Vagina (tissue), 2 donors: ENCODE results near the gene NEK8. TPM values are rescaled to one million over a fixed set of nuclear protein-coding genes. Genes with fewer than 3 reads are reported as not detected.
A peak's percentile ranks its signal among the peaks of the same experiment; 100 is the strongest.

Experiments used
- DNase-seq, 2 donors: peaks; one replicate each; pipeline ENCODE4 v3.0.0-alpha.2; 2017; ENCODE audit errors: extremely low spot score in 2 of 2
- H3K27ac ChIP-seq: fragments of 200-600 bp; sonication (generic); one replicate; pipeline ENCODE4 v1.5.1; 2019
- H3K27me3 ChIP-seq: fragments of 200-600 bp; sonication (generic); one replicate; pipeline ENCODE4 v1.5.1; 2019
- H3K36me3 ChIP-seq, 2 donors: fragments of 200-600 bp; sonication (generic); one replicate each; pipeline ENCODE4 v1.5.1; 2017 to 2019
- H3K4me1 ChIP-seq: fragments of 200-600 bp; sonication (generic); one replicate; pipeline ENCODE4 v1.5.1; 2019
- H3K4me3 ChIP-seq, 2 donors: fragments of 200-600 bp; sonication (generic); 1 replicate in 1 of 2; 2 replicates in 1 of 2; pipeline ENCODE4 v1.5.1; 2016 to 2019
- H3K9me3 ChIP-seq: fragments of 200-600 bp; sonication (generic); one replicate; pipeline ENCODE4 v1.5.1; 2019
- POLR2A ChIP-seq, 2 donors: fragments of 450-650 bp; IDR thresholded peaks; one replicate each; pipeline ENCODE4 v1.6.1; 2017; ENCODE audit warnings: antibody characterized with exemption in 2 of 2, mild to moderate bottlenecking in 2 of 2, moderate library complexity in 2 of 2
- POLR2AphosphoS5 ChIP-seq, 2 donors: sonication (generic); formaldehyde crosslinking; IDR thresholded peaks; one replicate each; pipeline ENCODE4 v1.9.0; 2017; ENCODE audit warnings: antibody characterized with exemption in 2 of 2, mild to moderate bottlenecking in 2 of 2, low read depth in 1 of 2; ENCODE audit not compliant: insufficient read depth in 1 of 2
- intact Hi-C: fragments of 100-400 bp; cut with DNase I; formaldehyde crosslinking; loops from one replicate; pipeline ENCODE4 v1.15.1; 2023
- total RNA-seq: library from RNA; depleted of rRNA; stranded (reverse); fragments of >200 nt; gene quantifications from one replicate; pipeline ENCODE4 v1.2.3, GENCODE V29; 2016
- TF ChIP-seq, protein P1 (sequence below), 3 experiments: fragments of 450-650 bp in 2 of 3; fragments of 200-600 bp in 1 of 3; sonication (generic) in 1 of 3; IDR thresholded peaks; one replicate each; pipeline ENCODE4 v1.5.1; 2017 to 2019; ENCODE audit warnings: antibody characterized with exemption in 3 of 3, mild to moderate bottlenecking in 2 of 3, moderate library complexity in 2 of 3

NEK8 gene
- total RNA-seq, 1 donor from 2014 or later: 0.98 TPM

DNA sequence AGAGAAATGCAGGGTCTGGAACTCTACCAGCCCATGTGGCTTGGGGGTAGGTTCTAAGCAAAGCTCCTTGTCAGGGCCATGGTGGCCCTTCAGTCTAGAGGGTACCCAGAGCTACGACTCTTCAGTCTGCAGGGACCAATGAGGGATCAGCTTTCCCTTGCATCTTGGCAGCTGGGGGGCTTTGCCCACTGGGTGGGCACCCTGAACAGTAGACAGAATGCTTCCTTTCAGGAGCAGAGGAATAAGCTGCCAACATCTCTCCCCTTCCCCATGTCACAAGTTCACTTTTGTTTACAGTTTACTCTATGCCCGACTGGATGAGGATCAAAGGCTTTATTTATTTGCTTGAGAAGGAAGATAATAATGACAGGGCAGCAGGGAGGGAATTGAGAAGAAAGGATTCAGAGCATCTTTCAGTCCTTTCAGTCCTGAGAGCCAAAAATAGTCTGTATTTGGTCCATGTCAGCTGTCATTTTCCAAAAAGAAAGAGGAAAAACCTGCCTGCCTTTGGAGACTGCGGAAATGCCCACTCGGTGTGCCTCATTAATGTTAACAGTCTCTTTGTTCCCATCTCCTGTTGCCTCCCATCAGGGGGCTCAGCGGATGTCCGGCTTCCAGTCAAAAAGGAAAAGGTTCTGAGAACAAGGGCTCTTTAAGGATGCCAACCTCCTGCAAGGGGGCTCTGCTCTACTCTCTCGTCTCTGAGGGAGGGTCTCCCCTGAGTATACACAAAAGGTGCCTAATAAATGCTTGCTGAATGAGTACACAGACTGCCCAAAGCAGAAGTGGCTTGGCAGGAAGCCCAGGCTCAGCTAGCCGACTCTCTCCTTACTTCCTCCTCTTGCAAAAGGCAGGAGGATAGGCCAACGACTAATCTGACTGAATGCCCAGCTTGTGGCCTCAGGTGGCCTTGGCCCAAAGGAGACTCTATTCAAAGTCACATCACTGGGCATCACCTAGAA lies 32.3 kb downstream of the NEK8 start:
- no peaks in the 10 kb centered on the region for H3K4me1 ChIP-seq
- peaks cover 0 to 20% of the 10 kb centered on the region in 2 donors for H3K36me3 ChIP-seq
- no peaks in the 10 kb centered on the region for H3K9me3 ChIP-seq
- intact Hi-C loops: loop anchor here (5.0 kb wide), 1 partner anchor 136 kb away; the partner anchor contains the start of gene FLOT2
- no peak for DNase-seq
- TF ChIP-seq, protein P1, sequence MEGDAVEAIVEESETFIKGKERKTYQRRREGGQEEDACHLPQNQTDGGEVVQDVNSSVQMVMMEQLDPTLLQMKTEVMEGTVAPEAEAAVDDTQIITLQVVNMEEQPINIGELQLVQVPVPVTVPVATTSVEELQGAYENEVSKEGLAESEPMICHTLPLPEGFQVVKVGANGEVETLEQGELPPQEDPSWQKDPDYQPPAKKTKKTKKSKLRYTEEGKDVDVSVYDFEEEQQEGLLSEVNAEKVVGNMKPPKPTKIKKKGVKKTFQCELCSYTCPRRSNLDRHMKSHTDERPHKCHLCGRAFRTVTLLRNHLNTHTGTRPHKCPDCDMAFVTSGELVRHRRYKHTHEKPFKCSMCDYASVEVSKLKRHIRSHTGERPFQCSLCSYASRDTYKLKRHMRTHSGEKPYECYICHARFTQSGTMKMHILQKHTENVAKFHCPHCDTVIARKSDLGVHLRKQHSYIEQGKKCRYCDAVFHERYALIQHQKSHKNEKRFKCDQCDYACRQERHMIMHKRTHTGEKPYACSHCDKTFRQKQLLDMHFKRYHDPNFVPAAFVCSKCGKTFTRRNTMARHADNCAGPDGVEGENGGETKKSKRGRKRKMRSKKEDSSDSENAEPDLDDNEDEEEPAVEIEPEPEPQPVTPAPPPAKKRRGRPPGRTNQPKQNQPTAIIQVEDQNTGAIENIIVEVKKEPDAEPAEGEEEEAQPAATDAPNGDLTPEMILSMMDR (IDR thresholded peaks at IDR 0.05): no peak
- TF ChIP-seq POLR2AphosphoS5 (IDR thresholded peaks at IDR 0.05; ENCODE audit: insufficient read depth in 1 of 2, low read depth in 1 of 2): no peak
- TF ChIP-seq POLR2A (IDR thresholded peaks at IDR 0.05): no peak
- no peak overlapping the region for H3K4me3 ChIP-seq
- H3K27ac ChIP-seq: no peak overlapping the region
- H3K27me3 ChIP-seq: no peaks in the 10 kb centered on the region

GRCh38 chr17:28763137-28763799 lies 34.7 kb downstream of the NEK8 start:
- DNase-seq: no peak
- no peaks in the 10 kb centered on the region for H3K4me1 ChIP-seq
- no peak for TF ChIP-seq POLR2A (IDR thresholded peaks at IDR 0.05)
- TF ChIP-seq, protein P1 (IDR thresholded peaks at IDR 0.05): no peak
- TF ChIP-seq POLR2AphosphoS5 (IDR thresholded peaks at IDR 0.05; ENCODE audit: insufficient read depth in 1 of 2, low read depth in 1 of 2): no peak
- intact Hi-C loops: loop anchor here (5.0 kb wide), 1 partner anchor 134 kb away; the partner anchor contains the start of gene FLOT2
- no peaks in the 10 kb centered on the region for H3K9me3 ChIP-seq
- no peak overlapping the region for H3K4me3 ChIP-seq
- H3K36me3 ChIP-seq: peaks cover 0 to 27% of the 10 kb centered on the region in 2 donors
- H3K27me3 ChIP-seq: no peaks in the 10 kb centered on the region
- H3K27ac ChIP-seq: no peak overlapping the region

- intact Hi-C loops: loop anchor here (5.0 kb wide), 1 partner anchor 133 kb away; the partner anchor contains the start of gene FLOT2
- Histone ChIP-seq H3K36me3 (peaks cover 0 to 21% of the 10 kb centered on the region in 2 donors), H3K4me1 (no peaks in the 10 kb centered on the region), H3K9me3 (no peaks in the 10 kb centered on the region), H3K27me3 (no peaks in the 10 kb centered on the region), H3K4me3 (no peak overlapping the region), H3K27ac (no peak overlapping the region)
- TF ChIP-seq, protein P1 (IDR thresholded peaks at IDR 0.05): peak; percentile 79 to 89 (median 87)
- TF ChIP-seq POLR2AphosphoS5 (IDR thresholded peaks at IDR 0.05; ENCODE audit: insufficient read depth in 1 of 2, low read depth in 1 of 2) (peak in 1 of 2 donors; percentile 74), POLR2A (IDR thresholded peaks at IDR 0.05) (no peak)
- no peak for DNase-seq
Measured at GRCh38 chr17:28763804-28764266, 35.2 kb downstream of the NEK8 start.

GRCh38 chr17:28765038-28765437 lies 36.5 kb downstream of the NEK8 start:
- H3K9me3 ChIP-seq: no peaks in the 10 kb centered on the region
- no peak for DNase-seq
- no peaks in the 10 kb centered on the region for H3K27me3 ChIP-seq
- no peak overlapping the region for H3K4me3 ChIP-seq
- intact Hi-C loops: no loop called here
- H3K4me1 ChIP-seq: no peaks in the 10 kb centered on the region
- H3K27ac ChIP-seq: no peak overlapping the region
- TF ChIP-seq, protein P1 (IDR thresholded peaks at IDR 0.05): no peak
- TF ChIP-seq POLR2AphosphoS5 (IDR thresholded peaks at IDR 0.05; ENCODE audit: insufficient read depth in 1 of 2, low read depth in 1 of 2) (no peak), POLR2A (IDR thresholded peaks at IDR 0.05) (no peak)
- H3K36me3 ChIP-seq: peaks cover 0 to 10% of the 10 kb centered on the region in 2 donors
